ENCODE measurements around the gene CELF2.

The CELF2 gene

DNA sequence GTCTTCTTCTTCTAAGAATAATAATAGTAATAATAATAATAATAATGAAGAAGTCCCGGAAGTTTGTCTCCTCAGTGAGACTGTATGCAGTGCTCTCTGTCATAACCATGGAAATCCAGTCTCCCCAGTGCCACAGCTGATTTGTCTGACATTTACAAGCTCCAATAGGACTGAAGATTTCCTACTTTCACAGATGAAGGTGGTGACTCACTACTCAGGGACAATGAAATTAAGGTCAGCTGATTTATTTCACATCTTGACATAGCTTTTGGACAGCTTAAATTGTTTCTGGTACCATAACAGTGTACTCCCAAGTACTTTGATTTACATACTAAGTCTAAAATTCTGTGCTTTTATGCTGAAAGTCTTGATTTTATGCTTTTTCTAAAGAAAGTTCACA, 6.9 kb downstream of the CELF2 start:
- H3K4me2 ChIP-seq (ENCODE audit: low read length), result no peak overlapping the region
- TF ChIP-seq, protein P1, sequence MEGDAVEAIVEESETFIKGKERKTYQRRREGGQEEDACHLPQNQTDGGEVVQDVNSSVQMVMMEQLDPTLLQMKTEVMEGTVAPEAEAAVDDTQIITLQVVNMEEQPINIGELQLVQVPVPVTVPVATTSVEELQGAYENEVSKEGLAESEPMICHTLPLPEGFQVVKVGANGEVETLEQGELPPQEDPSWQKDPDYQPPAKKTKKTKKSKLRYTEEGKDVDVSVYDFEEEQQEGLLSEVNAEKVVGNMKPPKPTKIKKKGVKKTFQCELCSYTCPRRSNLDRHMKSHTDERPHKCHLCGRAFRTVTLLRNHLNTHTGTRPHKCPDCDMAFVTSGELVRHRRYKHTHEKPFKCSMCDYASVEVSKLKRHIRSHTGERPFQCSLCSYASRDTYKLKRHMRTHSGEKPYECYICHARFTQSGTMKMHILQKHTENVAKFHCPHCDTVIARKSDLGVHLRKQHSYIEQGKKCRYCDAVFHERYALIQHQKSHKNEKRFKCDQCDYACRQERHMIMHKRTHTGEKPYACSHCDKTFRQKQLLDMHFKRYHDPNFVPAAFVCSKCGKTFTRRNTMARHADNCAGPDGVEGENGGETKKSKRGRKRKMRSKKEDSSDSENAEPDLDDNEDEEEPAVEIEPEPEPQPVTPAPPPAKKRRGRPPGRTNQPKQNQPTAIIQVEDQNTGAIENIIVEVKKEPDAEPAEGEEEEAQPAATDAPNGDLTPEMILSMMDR (IDR thresholded peaks at IDR 0.05), result no peak
- H3K4me1 ChIP-seq, result no peaks in the 10 kb centered on the region
- no peaks in the 10 kb centered on the region for H3K36me3 ChIP-seq (ENCODE audit: control insufficient read depth, insufficient read depth, low read length)
- no peak overlapping the region for H2AFZ ChIP-seq
- H3K27ac ChIP-seq, result no peak overlapping the region
- no peaks in the 10 kb centered on the region for H3K9me3 ChIP-seq (ENCODE audit: control insufficient read depth, low read length)
- H3K9ac ChIP-seq, result no peak overlapping the region
- H3K79me2 ChIP-seq, result no peaks in the 10 kb centered on the region
- no peaks in the 10 kb centered on the region for H3K27me3 ChIP-seq (ENCODE audit: control insufficient read depth, insufficient read depth, low read length)
- H3K4me3 ChIP-seq (ENCODE audit: low read depth, low read length), result no peak overlapping the region

DNA sequence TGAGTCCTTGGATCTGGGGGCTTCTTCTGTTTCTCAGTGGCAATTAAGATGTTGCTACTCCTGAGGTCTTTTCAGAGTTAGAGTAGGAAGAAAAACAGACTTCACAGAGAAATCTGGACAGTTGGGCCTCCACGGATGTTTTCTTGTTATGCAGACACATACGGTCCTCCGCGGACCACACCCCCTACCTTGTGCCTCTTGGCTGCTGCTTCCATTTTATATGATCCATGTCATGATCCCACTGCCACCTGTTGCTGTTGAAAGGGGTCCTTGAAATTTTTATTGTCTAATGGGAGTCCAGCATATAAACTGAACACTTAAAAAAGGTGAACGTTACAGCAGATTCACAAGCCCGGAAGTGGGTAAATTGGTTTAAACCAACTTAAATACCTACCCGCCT, 8.3 kb downstream of the CELF2 start:
- H3K79me2 ChIP-seq, result no peaks in the 10 kb centered on the region
- no peak overlapping the region for H3K27ac ChIP-seq
- H3K36me3 ChIP-seq (ENCODE audit: control insufficient read depth, insufficient read depth, low read length), result no peaks in the 10 kb centered on the region
- no peaks in the 10 kb centered on the region for H3K9me3 ChIP-seq (ENCODE audit: control insufficient read depth, low read length)
- TF ChIP-seq, protein P1 (IDR thresholded peaks at IDR 0.05), result no peak
- no peak overlapping the region for H2AFZ ChIP-seq
- H3K4me3 ChIP-seq (ENCODE audit: low read depth, low read length), result no peak overlapping the region
- H3K9ac ChIP-seq, result no peak overlapping the region
- no peaks in the 10 kb centered on the region for H3K27me3 ChIP-seq (ENCODE audit: control insufficient read depth, insufficient read depth, low read length)
- no peak overlapping the region for H3K4me2 ChIP-seq (ENCODE audit: low read length)
- H3K4me1 ChIP-seq, result no peaks in the 10 kb centered on the region

DNA sequence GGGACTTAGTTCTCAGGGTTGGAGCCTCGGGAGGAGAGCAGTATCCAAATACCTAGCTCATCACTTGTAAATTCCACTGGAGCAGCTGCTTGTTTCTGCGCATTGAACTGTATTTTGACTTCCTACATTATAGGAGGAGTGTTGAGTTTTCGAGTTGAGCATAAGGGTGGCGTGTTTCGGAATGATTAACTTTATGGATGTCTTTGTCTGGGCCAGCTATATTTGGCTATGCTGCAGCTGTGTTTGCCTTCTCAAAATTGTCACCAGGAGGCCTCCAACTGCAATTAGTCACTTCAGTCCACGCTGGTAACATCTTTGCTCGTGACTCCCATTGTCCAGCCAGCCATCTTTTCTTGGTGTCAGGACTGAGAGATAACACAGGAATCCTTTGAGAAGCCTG, 9.1 kb downstream of the CELF2 start:
- no peaks in the 10 kb centered on the region for H3K79me2 ChIP-seq
- no peak overlapping the region for H3K4me2 ChIP-seq (ENCODE audit: low read length)
- H3K36me3 ChIP-seq (ENCODE audit: control insufficient read depth, insufficient read depth, low read length), result no peaks in the 10 kb centered on the region
- TF ChIP-seq, protein P1 (IDR thresholded peaks at IDR 0.05), result no peak
- H3K27ac ChIP-seq, result no peak overlapping the region
- H3K9ac ChIP-seq, result no peak overlapping the region
- no peak overlapping the region for H2AFZ ChIP-seq
- H3K9me3 ChIP-seq (ENCODE audit: control insufficient read depth, low read length), result no peaks in the 10 kb centered on the region
- no peak overlapping the region for H3K4me3 ChIP-seq (ENCODE audit: low read depth, low read length)
- no peaks in the 10 kb centered on the region for H3K4me1 ChIP-seq
- no peaks in the 10 kb centered on the region for H3K27me3 ChIP-seq (ENCODE audit: control insufficient read depth, insufficient read depth, low read length)

DNA sequence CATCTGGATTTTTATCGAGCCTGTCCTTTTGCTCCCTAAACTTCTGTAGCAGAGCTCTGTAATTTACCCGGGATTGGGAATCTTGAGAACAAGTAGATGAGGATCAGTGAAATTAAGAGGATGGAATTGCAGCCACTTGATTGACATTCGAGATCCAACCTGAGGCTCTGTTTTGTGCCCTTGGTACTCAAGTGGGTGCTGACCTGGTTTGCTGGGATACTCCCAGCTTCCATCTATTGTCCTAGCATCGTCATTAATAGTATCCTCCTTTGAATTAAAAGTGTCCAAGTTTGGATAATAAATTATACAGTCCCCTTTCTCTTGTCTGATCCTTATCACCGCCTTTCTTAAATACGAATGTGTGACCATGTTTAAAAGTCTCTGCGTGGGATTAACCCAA, 17.1 kb downstream of the CELF2 start:
- no peaks in the 10 kb centered on the region for H3K79me2 ChIP-seq
- H3K9me3 ChIP-seq (ENCODE audit: control insufficient read depth, low read length), result no peaks in the 10 kb centered on the region
- no peaks in the 10 kb centered on the region for H3K4me1 ChIP-seq
- H3K4me2 ChIP-seq (ENCODE audit: low read length), result no peak overlapping the region
- H3K36me3 ChIP-seq (ENCODE audit: control insufficient read depth, insufficient read depth, low read length), result no peaks in the 10 kb centered on the region
- TF ChIP-seq, protein P1 (IDR thresholded peaks at IDR 0.05), result no peak
- H3K4me3 ChIP-seq (ENCODE audit: low read depth, low read length), result no peak overlapping the region
- no peaks in the 10 kb centered on the region for H3K27me3 ChIP-seq (ENCODE audit: control insufficient read depth, insufficient read depth, low read length)
- no peak overlapping the region for H2AFZ ChIP-seq
- H3K9ac ChIP-seq, result no peak overlapping the region
- no peak overlapping the region for H3K27ac ChIP-seq

DNA sequence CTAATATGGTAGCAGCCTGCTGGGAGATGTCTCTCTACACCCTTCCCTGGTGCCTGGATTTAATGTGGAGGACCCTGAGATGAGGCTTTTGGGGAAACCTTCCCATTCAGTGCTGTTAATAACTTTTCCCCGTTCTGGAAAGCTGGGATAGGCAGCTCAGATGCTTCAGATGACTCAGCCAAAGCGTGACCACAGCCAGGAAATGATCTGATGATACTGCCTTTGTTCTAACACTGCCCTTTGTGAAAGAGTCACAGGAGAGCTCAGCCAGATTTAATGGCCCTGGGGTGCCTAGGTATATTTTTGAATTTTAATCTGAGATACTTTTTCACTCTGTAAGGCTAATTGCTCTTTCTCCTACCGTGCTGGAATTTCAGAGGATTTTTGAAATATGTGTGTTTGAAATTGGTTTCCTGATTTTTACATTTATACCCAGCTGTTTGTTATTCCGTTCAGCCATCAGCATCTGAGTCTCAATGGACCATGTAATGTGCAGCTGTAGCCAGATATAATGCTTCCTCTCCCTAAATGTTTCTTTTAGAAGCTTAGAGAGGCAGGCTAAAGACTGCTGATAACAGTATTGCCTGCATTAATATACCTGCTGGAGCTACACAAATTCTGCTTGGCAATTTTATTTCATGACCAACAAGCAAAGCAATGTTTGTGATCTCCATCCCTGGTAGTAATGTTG, 17.8 kb downstream of the CELF2 start:
- Histone ChIP-seq H2AFZ (no peak overlapping the region), H3K36me3 (ENCODE audit: control insufficient read depth, insufficient read depth, low read length) (no peaks in the 10 kb centered on the region), H3K4me2 (ENCODE audit: low read length) (no peak overlapping the region), H3K4me1 (no peaks in the 10 kb centered on the region), H3K27ac (no peak overlapping the region), H3K9me3 (ENCODE audit: control insufficient read depth, low read length) (no peaks in the 10 kb centered on the region), H3K9ac (no peak overlapping the region), H3K79me2 (no peaks in the 10 kb centered on the region), H3K27me3 (ENCODE audit: control insufficient read depth, insufficient read depth, low read length) (no peaks in the 10 kb centered on the region), H3K4me3 (ENCODE audit: low read depth, low read length) (no peak overlapping the region)
- TF ChIP-seq, protein P1 (IDR thresholded peaks at IDR 0.05), result no peak

All from parathyroid adenoma (tissue), 2 donors.